Mucosa of rectum (tissue), 2 donors: ENCODE measurements around the gene IKZF5.

Source experiments
- H3K27ac ChIP-seq, 2 donors: one replicate each; pipeline ENCODE4 v1.7.0; 2013; ENCODE audit warnings: inconsistent platforms in 2 of 2, low read depth in 2 of 2, low read length in 2 of 2
- H3K27me3 ChIP-seq, 2 donors: one replicate each; pipeline ENCODE4 v1.7.0; 2013; ENCODE audit warnings: low read length in 2 of 2; ENCODE audit not compliant: control insufficient read depth in 2 of 2, insufficient read depth in 2 of 2
- H3K36me3 ChIP-seq, 2 donors: one replicate each; pipeline ENCODE4 v1.7.0; 2013; ENCODE audit warnings: low read length in 2 of 2; ENCODE audit not compliant: control insufficient read depth in 2 of 2, insufficient read depth in 2 of 2
- H3K4me1 ChIP-seq, 2 donors: one replicate each; pipeline ENCODE4 v1.7.0; 2013; ENCODE audit warnings: low read length in 2 of 2, mild to moderate bottlenecking in 1 of 2; ENCODE audit not compliant: control insufficient read depth in 2 of 2, insufficient read depth in 2 of 2
- H3K4me3 ChIP-seq, 2 donors: one replicate each; pipeline ENCODE4 v1.7.0; 2013; ENCODE audit warnings: low read length in 2 of 2
- H3K9ac ChIP-seq, 2 donors: one replicate each; pipeline ENCODE4 v1.7.0; 2013; ENCODE audit warnings: low read length in 2 of 2, low read depth in 1 of 2, mild to moderate bottlenecking in 1 of 2
- H3K9me3 ChIP-seq, 2 donors: one replicate each; pipeline ENCODE4 v1.7.0; 2013; ENCODE audit warnings: low read length in 2 of 2; ENCODE audit not compliant: control insufficient read depth in 2 of 2
- donor health status: healthy.
- donor health status: Normal muscosa, but diverticular disease.

IKZF5 gene

DNA sequence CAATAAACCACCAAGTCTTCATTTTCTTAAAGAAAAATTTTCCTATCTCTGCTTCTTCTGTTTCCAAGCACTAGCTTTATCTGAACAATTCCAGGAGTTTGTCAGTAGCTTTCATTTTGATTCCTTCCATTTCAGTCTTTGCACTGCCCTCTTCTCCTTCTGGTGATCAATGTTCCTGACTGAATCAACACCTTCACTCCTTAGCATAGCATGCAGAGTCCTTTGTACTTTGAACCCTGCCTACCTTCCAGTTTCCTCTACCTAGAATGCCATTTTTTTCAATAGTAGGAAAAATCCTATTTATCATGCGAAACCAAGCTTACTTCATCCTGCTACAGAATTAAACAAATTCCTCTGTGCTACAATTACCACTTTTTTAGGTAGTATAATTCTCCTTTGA lies 52.7 kb downstream of the IKZF5 start:
- Histone ChIP-seq H3K9me3 (no peaks in the 10 kb centered on the region), H3K27ac (no peak overlapping the region), H3K9ac (no peak overlapping the region), H3K36me3 (no peaks in the 10 kb centered on the region), H3K4me1 (peaks cover 8 to 16% of the 10 kb centered on the region in 2 donors), H3K4me3 (no peak overlapping the region), H3K27me3 (no peaks in the 10 kb centered on the region)

DNA sequence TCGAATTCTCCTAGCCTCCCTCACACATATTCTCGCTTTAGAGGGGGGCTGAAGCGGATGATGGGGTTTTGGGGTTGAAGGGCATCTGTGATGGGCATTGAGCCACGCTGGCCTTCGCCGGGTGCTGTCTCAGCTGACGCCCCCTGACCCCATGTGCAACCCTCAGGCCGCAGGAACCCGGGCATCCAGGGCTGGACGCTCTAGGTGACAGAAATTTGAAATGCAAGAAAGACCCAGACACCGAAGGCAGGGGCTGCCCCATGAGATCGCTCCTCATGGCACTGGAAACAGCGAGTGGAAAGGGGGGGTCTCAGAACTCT lies 53.9 kb downstream of the IKZF5 start:
- H3K4me3 ChIP-seq: peak overlapping the region; percentile 81 to 91
- H3K27ac ChIP-seq: no peak overlapping the region
- no peaks in the 10 kb centered on the region for H3K36me3 ChIP-seq
- no peaks in the 10 kb centered on the region for H3K9me3 ChIP-seq
- no peaks in the 10 kb centered on the region for H3K27me3 ChIP-seq
- peaks cover 8 to 16% of the 10 kb centered on the region in 2 donors for H3K4me1 ChIP-seq
- H3K9ac ChIP-seq: no peak overlapping the region

DNA sequence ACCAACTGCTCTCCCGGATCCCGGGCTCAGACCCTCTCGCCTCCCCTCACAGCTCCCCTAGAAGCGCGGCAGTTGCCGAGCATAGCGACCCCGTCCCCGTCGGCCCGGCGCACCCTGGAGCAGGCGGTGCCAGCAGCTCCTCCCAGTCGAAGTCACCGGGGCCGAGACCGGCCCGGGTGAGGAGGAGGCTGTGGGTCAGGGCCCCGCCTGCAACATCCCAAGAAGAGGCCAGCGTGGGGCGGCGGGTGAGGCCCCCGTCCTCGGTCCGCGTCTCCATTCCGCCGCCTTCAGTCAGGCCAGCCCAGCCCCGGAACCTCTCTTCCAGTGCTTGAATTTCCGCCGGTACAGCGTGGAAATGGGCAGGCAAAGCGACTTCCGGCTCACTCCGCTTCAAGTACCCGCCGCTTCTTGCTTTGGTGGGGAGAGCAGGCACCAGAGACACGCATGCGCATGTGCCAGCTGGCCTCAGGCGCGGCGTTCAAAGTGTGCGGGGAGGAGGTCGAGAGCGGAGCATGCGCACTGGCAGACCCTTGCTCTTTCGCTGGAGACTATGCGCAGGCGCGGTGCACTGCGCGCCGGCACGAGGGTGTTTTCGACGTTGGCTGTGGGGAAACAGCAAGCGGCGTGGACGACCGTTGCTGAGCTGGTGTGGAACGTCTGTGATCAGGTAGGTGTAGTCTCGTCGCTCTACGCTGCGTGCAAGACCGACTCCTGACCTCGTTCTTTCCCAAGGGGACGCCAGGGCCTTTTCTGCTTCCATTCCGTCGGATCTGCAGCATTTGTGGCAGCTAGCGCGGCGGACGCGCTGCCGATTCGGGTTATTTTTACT lies 54.5 kb downstream of the IKZF5 start, which contains the start of gene C10orf88:
C10orf88 (minus strand) TSS at position 326 of the 829 bp plus-strand sequence; CDS start at position 277, 49 bp downstream.
- H3K9ac ChIP-seq: peak within 1 kb of the TSS; percentile 73 to 89
- H3K27me3 ChIP-seq: no peaks in the 10 kb centered on the region
- peak within 1 kb of the TSS; percentile 56 to 63 for H3K27ac ChIP-seq
- no peaks in the 10 kb centered on the region for H3K36me3 ChIP-seq
- H3K4me3 ChIP-seq: peak within 1 kb of the TSS; percentile 81 to 91
- H3K9me3 ChIP-seq: no peaks in the 10 kb centered on the region
- peaks cover 8 to 16% of the 10 kb centered on the region in 2 donors for H3K4me1 ChIP-seq

DNA sequence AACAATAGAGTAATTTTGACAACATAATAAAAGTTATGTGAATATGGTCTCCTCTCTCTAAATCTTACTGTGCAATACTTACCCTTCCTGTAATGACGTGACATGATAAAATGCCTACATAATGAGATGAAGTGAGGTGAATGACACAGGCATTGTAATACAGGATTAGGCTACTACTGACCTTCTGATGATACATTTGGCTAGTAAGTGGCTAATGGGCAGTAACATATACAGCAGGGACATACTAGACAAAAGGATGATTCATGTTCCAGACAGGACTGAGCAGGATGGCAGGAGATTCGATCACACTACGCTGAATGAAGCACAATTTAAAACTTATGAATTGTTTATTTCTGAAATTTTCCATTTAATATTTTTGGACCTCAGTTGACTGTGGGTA lies 59.3 kb downstream of the IKZF5 start:
- no peaks in the 10 kb centered on the region for H3K27me3 ChIP-seq
- no peaks in the 10 kb centered on the region for H3K9me3 ChIP-seq
- no peak overlapping the region for H3K9ac ChIP-seq
- H3K4me1 ChIP-seq: peaks cover 3 to 11% of the 10 kb centered on the region in 2 donors
- peaks cover 17 to 25% of the 10 kb centered on the region in 2 donors for H3K36me3 ChIP-seq
- H3K27ac ChIP-seq: no peak overlapping the region
- no peak overlapping the region for H3K4me3 ChIP-seq
